Neural crest cell (in vitro differentiated cells): ENCODE measurements around the gene IGFBP5. TPM values are rescaled to one million over a fixed set of nuclear protein-coding genes. Genes with fewer than 3 reads are reported as not detected.

ENCODE experiments used
- DNase-seq: peaks from one replicate; pipeline ENCODE4 v3.0.0; 2021; ENCODE audit warnings: low read depth, mixed read lengths, low spot score
- H3K27ac Mint-ChIP-seq: one replicate; pipeline ENCODE4 v1.8.0; 2021; ENCODE audit warnings: mild to moderate bottlenecking, mixed read lengths; ENCODE audit not compliant: unreplicated experiment
- H3K27me3 Mint-ChIP-seq: 2 replicates; pipeline ENCODE4 v1.8.0; 2021; ENCODE audit warnings: low read depth, mild to moderate bottlenecking, mixed read lengths
- H3K36me3 Mint-ChIP-seq: 2 replicates; pipeline ENCODE4 v1.8.0; 2021; ENCODE audit warnings: low read depth, mild to moderate bottlenecking, mixed read lengths
- H3K4me1 Mint-ChIP-seq: 2 replicates; pipeline ENCODE4 v1.8.0; 2021; ENCODE audit warnings: mixed read lengths
- H3K4me3 Mint-ChIP-seq: one replicate; pipeline ENCODE4 v1.8.0; 2021; ENCODE audit warnings: mild to moderate bottlenecking, mixed read lengths
- H3K9me3 Mint-ChIP-seq: 2 replicates; pipeline ENCODE4 v1.8.0; 2021; ENCODE audit warnings: mixed read lengths
- CTCF ChIP-seq: fragments of 200-600 bp; sonication (generic); conservative IDR thresholded peaks from 2 replicates; pipeline ENCODE4 v1.5.0; 2021; ENCODE audit warnings: antibody characterized with exemption, mild to moderate bottlenecking
- total RNA-seq: library from RNA; stranded (reverse); gene quantifications from 2 replicates; pipeline ENCODE4 v1.2.1, GENCODE V29; 2021

Gene IGFBP5
- total RNA-seq, 1 donor from 2014 or later: 140 TPM

GRCh38 chr2:216671791-216672343 lies 23.5 kb downstream of the IGFBP5 start:
- no peak for DNase-seq
- no peak for TF ChIP-seq CTCF
- no peak overlapping the region for H3K4me3 Mint-ChIP-seq
- H3K27ac Mint-ChIP-seq: no peak overlapping the region
- no peaks in the 10 kb centered on the region for H3K9me3 Mint-ChIP-seq
- H3K4me1 Mint-ChIP-seq: peaks cover 6% of the 10 kb centered on the region
- peaks cover 17% of the 10 kb centered on the region for H3K36me3 Mint-ChIP-seq
- peaks cover 8% of the 10 kb centered on the region for H3K27me3 Mint-ChIP-seq

GRCh38 chr2:216671081-216671411 lies 24.3 kb downstream of the IGFBP5 start:
- no peak for DNase-seq
- Mint-ChIP-seq H3K9me3 (no peaks in the 10 kb centered on the region), H3K36me3 (peaks cover 19% of the 10 kb centered on the region), H3K27ac (no peak overlapping the region), H3K4me1 (peaks cover 13% of the 10 kb centered on the region), H3K4me3 (no peak overlapping the region), H3K27me3 (peaks cover 8% of the 10 kb centered on the region)
- TF ChIP-seq CTCF: no peak

- Mint-ChIP-seq H3K36me3 (peaks cover 19% of the 10 kb centered on the region), H3K4me3 (peak overlapping the region; percentile 47), H3K9me3 (no peaks in the 10 kb centered on the region), H3K27me3 (peaks cover 8% of the 10 kb centered on the region), H3K4me1 (peaks cover 18% of the 10 kb centered on the region), H3K27ac (peak overlapping the region; percentile 85)
- no peak for TF ChIP-seq CTCF
- no peak for DNase-seq
Measured at GRCh38 chr2:216670266-216671080, 24.9 kb downstream of the IGFBP5 start.

- peak; percentile 82 for DNase-seq
- H3K27ac Mint-ChIP-seq: no peak overlapping the region
- peak overlapping the region; percentile 77 for H3K4me3 Mint-ChIP-seq
- H3K27me3 Mint-ChIP-seq: peaks cover 8% of the 10 kb centered on the region
- peaks cover 13% of the 10 kb centered on the region for H3K4me1 Mint-ChIP-seq
- H3K9me3 Mint-ChIP-seq: no peaks in the 10 kb centered on the region
- peak; percentile 99 for TF ChIP-seq CTCF
- peaks cover 5% of the 10 kb centered on the region for H3K36me3 Mint-ChIP-seq
Measured at GRCh38 chr2:216666461-216667233, 28.7 kb downstream of the IGFBP5 start.

GRCh38 chr2:216665717-216666116 lies 29.6 kb downstream of the IGFBP5 start:
- H3K27ac Mint-ChIP-seq: no peak overlapping the region
- peaks cover 13% of the 10 kb centered on the region for H3K4me1 Mint-ChIP-seq
- peaks cover 8% of the 10 kb centered on the region for H3K36me3 Mint-ChIP-seq
- peak; percentile 34 for DNase-seq
- H3K4me3 Mint-ChIP-seq: no peak overlapping the region
- H3K9me3 Mint-ChIP-seq: no peaks in the 10 kb centered on the region
- peaks cover 8% of the 10 kb centered on the region for H3K27me3 Mint-ChIP-seq
- TF ChIP-seq CTCF: no peak
